ENCODE data around the gene SMC3. TPM values are rescaled to one million over a fixed set of nuclear protein-coding genes. Genes with fewer than 3 reads are reported as not detected.

The SMC3 gene
- total and polyA plus RNA-seq, 2 of the 13 experiments (the other 11 are each of a cell fraction or from before 2014, with no cell fraction given): 11.7 to 48.0 TPM

GRCh38 chr10:110568055-110568735 lies 700 bp downstream of the SMC3 start (continued):
- TF ChIP-seq ZBTB42 (CRISPR knock-in tag; IDR thresholded peaks at IDR 0.05) (no peak), MXD1 (CRISPR knock-in tag; IDR thresholded peaks at IDR 0.05) (0 out of 2 replicates have a peak, but pooled peaks have one; percentile 25), TP53 (CRISPR knock-in tag; conservative IDR thresholded peaks at IDR 0.05) (no peak), RARA (CRISPR knock-in tag; IDR thresholded peaks at IDR 0.05) (no peak), ZNF710 (CRISPR knock-in tag; IDR thresholded peaks at IDR 0.05; ENCODE audit: borderline replicate concordance) (no peak), PHF8 (CRISPR knock-in tag; IDR thresholded peaks at IDR 0.05) (peak; percentile 6; the same call in 1 of the 2 replicates), CSRNP2 (CRISPR knock-in tag; conservative IDR thresholded peaks at IDR 0.05; ENCODE audit: low read depth) (no peak), SMAD3 (CRISPR knock-in tag; IDR thresholded peaks at IDR 0.05) (no peak), ARID2 (CRISPR knock-in tag; IDR thresholded peaks at IDR 0.05; ENCODE audit: borderline replicate concordance) (0 out of 2 replicates have a peak, but pooled peaks have one; percentile 5), HNRNPH1 (optimal IDR thresholded peaks at IDR 0.05; ENCODE audit: low read depth, low read length) (no peak), FOXC1 (CRISPR knock-in tag; IDR thresholded peaks at IDR 0.05; ENCODE audit: borderline replicate concordance) (no peak), CBFB (CRISPR knock-in tag; IDR thresholded peaks at IDR 0.05) (no peak), TRIM22 (IDR thresholded peaks at IDR 0.05) (no peak), SNAI1 (CRISPR knock-in tag; IDR thresholded peaks at IDR 0.05; ENCODE audit: borderline replicate concordance) (no peak), ZNF883 (CRISPR knock-in tag; IDR thresholded peaks at IDR 0.05; ENCODE audit: not compliant biosample characterization) (no peak), ZNF329 (CRISPR knock-in tag; IDR thresholded peaks at IDR 0.05; ENCODE audit: low read depth) (no peak), ZGPAT (CRISPR knock-in tag; IDR thresholded peaks at IDR 0.05) (no peak; the same call in 1 of the 2 replicates), RFX3 (CRISPR knock-in tag; IDR thresholded peaks at IDR 0.05) (no peak), TEF (CRISPR knock-in tag; IDR thresholded peaks at IDR 0.05) (no peak), AGO2 (optimal IDR thresholded peaks at IDR 0.05; ENCODE audit: low read depth, low read length) (peak; percentile 55)
